ENCODE measurements around the gene C2CD5. TPM values are rescaled to one million over a fixed set of nuclear protein-coding genes. Genes with fewer than 3 reads are reported as not detected.

C2CD5 gene
- polyA plus RNA-seq, 1 of the 3 experiments (the other 2 are of a cell fraction) = 9.2 TPM

GRCh38 chr12:22538311-22538710 lies 6.0 kb downstream of the C2CD5 start:
- TF ChIP-seq FOXM1 (IDR thresholded peaks at IDR 0.05; ENCODE audit: low read depth) = no peak
- no peak for TF ChIP-seq TEAD4 (IDR thresholded peaks at IDR 0.05; ENCODE audit: borderline replicate concordance, insufficient read depth)
- Histone ChIP-seq H3K9me3 (no peaks in the 10 kb centered on the region), H3K4me1 (ENCODE audit: control insufficient read depth in 1 of 2, insufficient read depth in 2 of 2, low read depth in 1 of 2, low read length in 1 of 2) (no peaks in the 10 kb centered on the region; a peak in 2 of 4 replicates), H3K9me2 (no peaks in the 10 kb centered on the region), H2AFZ (ENCODE audit: low read depth) (no peak overlapping the region), H3K27ac (ENCODE audit: low read depth in 2 of 2, low read length in 1 of 2) (no peak overlapping the region), H3K4me2 (no peak overlapping the region), H4K20me1 (ENCODE audit: insufficient read depth) (no peaks in the 10 kb centered on the region), H3K9ac (no peak overlapping the region), H3K79me2 (ENCODE audit: insufficient read depth) (peaks cover 28% of the 10 kb centered on the region), H3K4me3 (ENCODE audit: low read depth in 2 of 2, low read length in 1 of 2) (no peak overlapping the region), H3F3A (replicated peaks; ENCODE audit: insufficient read depth) (peaks cover 5% of the 10 kb centered on the region), H3K27me3 (ENCODE audit: insufficient read depth) (no peaks in the 10 kb centered on the region), H3K36me3 (replicated peaks in 1 of 2; ENCODE audit: control insufficient read depth in 1 of 2, insufficient read depth in 2 of 2, low read length in 1 of 2) (peaks cover 0 to 11% of the 10 kb centered on the region in 2 experiments)
- 99% methylated on average over 4 of the region's 4 CpGs for WGBS (ENCODE audit: low lambda C conversion rate)
- ChIA-PET POLR2A (no interaction called here), CTCF (no interaction called here)
- no peak for DNase-seq

- Histone ChIP-seq H3K9ac (no peak overlapping the region), H3K4me3 (ENCODE audit: low read depth in 2 of 2, low read length in 1 of 2) (no peak overlapping the region), H2AFZ (ENCODE audit: low read depth) (no peak overlapping the region), H3K9me2 (no peaks in the 10 kb centered on the region), H3K27ac (ENCODE audit: low read depth in 2 of 2, low read length in 1 of 2) (no peak overlapping the region), H3K9me3 (no peaks in the 10 kb centered on the region), H3F3A (replicated peaks; ENCODE audit: insufficient read depth) (peaks cover 5% of the 10 kb centered on the region), H3K27me3 (ENCODE audit: insufficient read depth) (no peaks in the 10 kb centered on the region), H3K36me3 (replicated peaks in 1 of 2; ENCODE audit: control insufficient read depth in 1 of 2, insufficient read depth in 2 of 2, low read length in 1 of 2) (peaks cover 7 to 22% of the 10 kb centered on the region in 2 experiments), H3K79me2 (ENCODE audit: insufficient read depth) (peaks cover 19% of the 10 kb centered on the region), H3K4me2 (no peak overlapping the region), H4K20me1 (ENCODE audit: insufficient read depth) (no peaks in the 10 kb centered on the region), H3K4me1 (ENCODE audit: control insufficient read depth in 1 of 2, insufficient read depth in 2 of 2, low read depth in 1 of 2, low read length in 1 of 2) (no peaks in the 10 kb centered on the region; a peak in 1 of 4 replicates)
- POLR2A ChIA-PET = no interaction called here
- CTCF ChIA-PET = interaction anchor here (1.1 kb wide), 1 partner anchor 133 kb away, joined by 4 read pairs; no protein-coding TSS in a partner anchor
- no peak for DNase-seq
- TF ChIP-seq TEAD4 (IDR thresholded peaks at IDR 0.05; ENCODE audit: borderline replicate concordance, insufficient read depth) (no peak), SIN3A (IDR thresholded peaks at IDR 0.05; ENCODE audit: borderline replicate concordance, low read depth, low read length) (no peak), FOSL2 (IDR thresholded peaks at IDR 0.05; ENCODE audit: borderline replicate concordance, low read depth) (no peak), USF1 (IDR thresholded peaks at IDR 0.05; ENCODE audit: borderline replicate concordance, low read depth) (no peak), CTCF (IDR thresholded peaks at IDR 0.05) (no peak), RFX5 (IDR thresholded peaks at IDR 0.05; ENCODE audit: low read length) (no peak), RAD21 (IDR thresholded peaks at IDR 0.05; ENCODE audit: low read length) (no peak), MAX (IDR thresholded peaks at IDR 0.05; ENCODE audit: low read depth) (no peak), TAF1 (IDR thresholded peaks at IDR 0.05; ENCODE audit: borderline replicate concordance, low read depth, low read length) (no peak), IRF3 (IDR thresholded peaks at IDR 0.05; ENCODE audit: low read depth, low read length) (no peak), ZBTB33 (IDR thresholded peaks at IDR 0.05; ENCODE audit: borderline replicate concordance, low read depth) (no peak), NFIC (IDR thresholded peaks at IDR 0.05; ENCODE audit: borderline replicate concordance) (no peak), MEF2A (IDR thresholded peaks at IDR 0.05; ENCODE audit: borderline replicate concordance, low read depth) (no peak), FOXJ3 (CRISPR knock-in tag; IDR thresholded peaks at IDR 0.05) (no peak), EZH2phosphoT487 (IDR thresholded peaks at IDR 0.05; ENCODE audit: borderline replicate concordance, low read depth) (no peak)
- 78% methylated on average over 3 of the region's 3 CpGs for WGBS (ENCODE audit: low lambda C conversion rate)
Observed at GRCh38 chr12:22536971-22537544, 7.3 kb downstream of the C2CD5 start.

Data from SK-N-SH (cell line).